HG03442 (cell line): Measurements from ENCODE around the gene UBXN6.

ENCODE experiments used
- ATAC-seq: cut with Tn5 transposase; IDR thresholded peaks from one replicate; pipeline ENCODE4 v1.9.1; 2021; ENCODE audit warnings: mild to moderate bottlenecking, moderate library complexity; ENCODE audit not compliant: unreplicated experiment

Gene UBXN6

GRCh38 chr19:4443188-4443587, 14.4 kb downstream of the UBXN6 start:
- ATAC-seq, result no peak

GRCh38 chr19:4442819-4443146, 14.8 kb downstream of the UBXN6 start:
- ATAC-seq, result no peak

GRCh38 chr19:4441994-4442818, 15.4 kb downstream of the UBXN6 start:
- ATAC-seq, result no peak

- no peak for ATAC-seq
These were observed 18.4 kb downstream of the UBXN6 start for GRCh38 chr19:4439243-4439642.

GRCh38 chr19:4437103-4437502, 20.5 kb downstream of the UBXN6 start:
- no peak for ATAC-seq

- no peak for ATAC-seq
These were observed 21.4 kb downstream of the UBXN6 start for GRCh38 chr19:4436231-4436630.

GRCh38 chr19:4434391-4434790, 23.2 kb downstream of the UBXN6 start:
- ATAC-seq, result no peak

GRCh38 chr19:4432918-4433506, 24.6 kb downstream of the UBXN6 start:
- ATAC-seq, result no peak

GRCh38 chr19:4431808-4432674, 25.6 kb downstream of the UBXN6 start:
- ATAC-seq, result no peak

- ATAC-seq, result no peak
These were observed 26.3 kb downstream of the UBXN6 start for GRCh38 chr19:4431296-4431695.

GRCh38 chr19:4430760-4431159, 26.8 kb downstream of the UBXN6 start:
- no peak for ATAC-seq

- no peak for ATAC-seq
These were observed 27.8 kb downstream of the UBXN6 start for GRCh38 chr19:4429771-4430171.

GRCh38 chr19:4429256-4429655, 28.3 kb downstream of the UBXN6 start:
- ATAC-seq, result no peak

GRCh38 chr19:4428326-4428975, 29.1 kb downstream of the UBXN6 start:
- no peak for ATAC-seq

GRCh38 chr19:4425537-4425936, 32.1 kb downstream of the UBXN6 start:
- ATAC-seq, result no peak

GRCh38 chr19:4423416-4424126, 34.0 kb downstream of the UBXN6 start:
- no peak for ATAC-seq

GRCh38 chr19:4416268-4416667, 41.3 kb downstream of the UBXN6 start:
- no peak for ATAC-seq

GRCh38 chr19:4415352-4415751, 42.2 kb downstream of the UBXN6 start:
- no peak for ATAC-seq

GRCh38 chr19:4414800-4415321, 42.7 kb downstream of the UBXN6 start:
- no peak for ATAC-seq

- ATAC-seq, result no peak
These were observed 43.3 kb downstream of the UBXN6 start for GRCh38 chr19:4414144-4414799.
